ENCODE measurements around the gene FRG2B. TPM values are rescaled to one million over a fixed set of nuclear protein-coding genes. Genes with fewer than 3 reads are reported as not detected.

Gene FRG2B
- total and polyA plus RNA-seq, 2 of the 4 experiments (the other 2 are of a cell fraction) = not detected

GRCh38 chr10:133613699-133614098 is 12.9 kb downstream of the FRG2B start:
- Histone ChIP-seq H2AFZ (replicated peaks; ENCODE audit: low read length, poor library complexity) (no peak overlapping the region), H3K56ac (ENCODE audit: extremely low read depth, insufficient read depth, low read length) (no peak overlapping the region), H3K27ac (ENCODE audit: insufficient read depth, low read length) (no peak overlapping the region), H3K4me1 (ENCODE audit: control insufficient read depth, insufficient read depth, low read length) (no peaks in the 10 kb centered on the region), H3K79me1 (ENCODE audit: low read depth in 1 of 2, low read length in 2 of 2) (no peaks in the 10 kb centered on the region), H4K5ac (ENCODE audit: low read depth, low read length) (no peak overlapping the region), H3K9ac (ENCODE audit: low read depth, low read length) (no peak overlapping the region), H2BK5ac (ENCODE audit: low read depth, low read length, poor library complexity, severe bottlenecking) (no peak overlapping the region), H3K27me3 (ENCODE audit: control insufficient read depth, insufficient read depth, low read length) (no peaks in the 10 kb centered on the region), H2BK15ac (ENCODE audit: low read depth, low read length) (no peak overlapping the region), H3K9me3 (ENCODE audit: control insufficient read depth, insufficient read depth, low read length) (peaks cover 6% of the 10 kb centered on the region; the same call in 1 of the 2 replicates), H4K91ac (ENCODE audit: insufficient read depth, low read depth, low read length) (no peak overlapping the region), H3K4me3 (ENCODE audit: insufficient read depth, low read depth, low read length) (no peak overlapping the region), H3K9me1 (ENCODE audit: insufficient read depth, low read length) (no peaks in the 10 kb centered on the region), H3K18ac (ENCODE audit: low read depth, low read length) (no peak overlapping the region), H4K8ac (ENCODE audit: low read depth in 2 of 2, low read length in 2 of 2) (no peak overlapping the region), H3K4ac (ENCODE audit: low read depth, low read length) (no peak overlapping the region), H3K4me2 (ENCODE audit: low read depth, low read length) (no peak overlapping the region), H3K14ac (replicated peaks; ENCODE audit: low read depth, low read length) (no peak overlapping the region), H2AK9ac (replicated peaks; ENCODE audit: low read depth, low read length, poor library complexity) (no peak overlapping the region), H2BK120ac (ENCODE audit: low read depth, low read length) (no peak overlapping the region), H2AK5ac (ENCODE audit: low read depth, low read length) (no peak overlapping the region), H2BK20ac (ENCODE audit: low read depth, low read length) (no peak overlapping the region), H3K36me3 (ENCODE audit: control insufficient read depth, insufficient read depth, low read length) (no peaks in the 10 kb centered on the region), H3K23ac (ENCODE audit: low read depth, low read length) (no peak overlapping the region), H4K20me1 (ENCODE audit: insufficient read depth, low read length) (no peaks in the 10 kb centered on the region)
- dilution Hi-C loops (cut with HindIII; ENCODE audit: low sequenced_read_pairs, unreplicated experiment) (no loop called here), in situ Hi-C loops (cut with MboI; ENCODE audit: low sequenced_read_pairs) (no loop called here), intact Hi-C loops (cut with micrococcal nuclease) (no loop called here)
- DNase-seq (no peak), ATAC-seq (ENCODE audit: low read depth) (no peak)
- POLR2A ChIA-PET (ENCODE audit: unreplicated experiment) = no interaction called here
- no peak for TF ChIP-seq RFX5 (IDR thresholded peaks at IDR 0.05; ENCODE audit: low read depth, low read length)
- 34% methylated on average over 3 of the region's 6 CpGs; no CpG with 5 or more reads in 1 of the 2 experiments for WGBS, 2 experiments (ENCODE audit: extremely low coverage in 2 of 2, insufficient read length in 1 of 2)
- no TSS peak for BruUV-seq (replicated peaks)
- CTCF ChIA-PET = interaction anchor here (0.7 kb wide), 1 partner anchor 251 kb away, joined by 4 read pairs; no protein-coding TSS in a partner anchor

Measured in IMR-90 (cell line).